Activated CD4-positive, alpha-beta T cell treated with anti-CD3 and anti-CD28 coated beads, Interleukin-2, amount 50 U/mL, for 4 hours (primary cell): ENCODE data around the gene EPHB1.
"Not testable (repeated sequence)": the region's sequence is repeated elsewhere in the genome, so short reads cannot be mapped to it uniquely, and the experiment has no call there.

Source experiments
- DNase-seq, 2 experiments: peaks; one replicate each; pipeline ENCODE4 v3.0.0-alpha.2; 2020

EPHB1 gene

DNA sequence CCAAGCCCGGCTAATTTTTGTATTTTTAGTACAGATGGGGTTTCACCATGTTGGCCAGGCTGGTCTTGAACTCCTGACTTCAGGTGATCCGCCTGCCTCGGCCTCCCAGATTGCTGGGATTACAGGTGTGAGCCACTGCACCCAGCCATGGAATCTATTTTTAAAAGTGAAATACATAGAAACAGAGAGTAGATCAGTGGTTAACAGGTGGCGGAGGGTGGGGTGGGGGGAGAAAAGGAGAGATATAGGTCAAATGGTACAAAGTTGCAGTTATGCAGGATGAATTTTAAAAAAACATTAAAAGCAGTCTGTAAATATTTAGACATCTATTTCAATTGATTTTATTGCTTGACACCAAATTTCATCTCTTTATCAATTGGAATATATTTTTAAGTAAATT is 6.8 kb upstream of the EPHB1 start:
- not testable (repeated sequence) for DNase-seq

DNA sequence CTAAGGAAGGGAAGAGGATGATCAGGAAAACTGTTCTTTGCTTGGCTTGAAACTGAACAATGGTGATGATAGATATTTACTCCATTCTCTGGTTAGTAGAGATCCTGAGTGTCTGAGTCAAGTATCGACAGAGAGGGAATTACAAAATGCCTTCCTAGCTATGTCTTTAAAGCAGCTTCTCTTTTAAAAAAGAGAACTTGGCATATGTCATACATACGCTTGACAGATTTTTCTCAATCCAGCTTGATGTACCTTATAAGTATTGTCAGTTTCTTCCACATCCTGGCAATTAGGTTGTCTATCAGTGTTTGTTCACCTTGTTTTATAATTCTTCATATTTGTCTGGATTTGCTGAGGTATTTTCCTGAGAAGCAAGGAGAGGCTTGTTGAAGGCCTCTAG is 5.0 kb upstream of the EPHB1 start:
- no peak for DNase-seq

- no peak for DNase-seq
Observed at GRCh38 chr3:134791992-134792391, 3.1 kb upstream of the EPHB1 start.

DNA sequence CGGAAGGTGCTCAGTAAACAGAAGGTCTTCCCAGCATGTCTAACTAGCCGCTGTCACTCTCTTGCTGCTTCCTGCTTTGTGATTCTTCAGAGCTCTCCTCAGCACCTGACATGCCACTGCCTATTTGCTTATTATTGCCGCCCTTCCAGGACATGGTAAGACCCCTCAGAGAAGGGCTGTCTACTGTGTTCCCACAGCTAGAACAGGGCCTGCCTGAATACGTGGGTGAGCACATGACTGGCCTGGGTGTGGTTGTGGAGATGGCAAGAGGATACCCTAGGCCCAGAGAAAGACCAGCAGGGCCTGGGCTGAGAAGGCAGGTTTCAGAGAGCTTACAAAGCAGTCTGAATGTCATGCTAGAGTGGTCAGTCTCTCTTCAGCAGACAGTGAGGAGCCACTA is 2.4 kb upstream of the EPHB1 start:
- no peak for DNase-seq

DNA sequence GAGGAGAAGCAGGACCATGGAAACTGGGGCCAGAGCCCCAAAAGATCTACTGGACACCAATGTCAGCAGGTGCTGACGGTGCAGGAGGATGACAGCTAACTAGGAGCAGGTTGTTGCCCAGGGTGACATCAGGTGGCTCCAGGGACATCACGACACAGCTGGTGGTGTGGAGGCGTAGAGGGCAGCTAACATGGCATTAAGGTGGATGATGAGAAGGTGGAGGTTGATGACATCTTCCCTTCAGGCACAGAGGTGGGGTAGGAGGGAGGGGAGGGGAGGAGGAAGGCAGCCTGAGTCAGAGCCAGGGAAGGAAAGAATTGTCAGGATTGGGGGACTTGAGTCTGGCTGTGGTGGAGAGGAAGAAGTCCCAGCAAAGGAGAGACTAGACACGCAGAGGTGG is 1.5 kb upstream of the EPHB1 start:
- DNase-seq, result no peak

DNA sequence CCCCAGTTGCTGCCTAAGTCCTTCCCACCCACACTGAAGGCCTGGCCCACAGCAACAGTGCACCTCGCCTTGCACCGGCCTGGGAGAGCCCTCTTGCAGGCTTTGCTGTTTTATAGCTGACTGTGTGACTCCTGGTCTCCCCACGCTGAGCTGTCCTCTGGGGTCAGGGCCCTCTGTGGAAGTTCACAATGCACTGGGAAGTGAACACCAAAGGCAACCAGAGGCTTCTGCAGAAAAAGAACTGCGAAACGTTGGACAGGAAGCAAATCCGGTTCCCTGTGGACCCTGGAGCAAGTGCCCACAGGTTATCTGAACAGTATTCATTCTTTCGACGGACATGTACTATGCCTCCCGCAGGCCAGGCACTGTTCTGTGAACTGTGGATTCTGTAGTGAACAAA is 737 bp upstream of the EPHB1 start:
- no peak for DNase-seq

- no peak for DNase-seq
Observed at GRCh38 chr3:134795746-134796280, 753 bp downstream of the EPHB1 start.

- no peak for DNase-seq
Observed at GRCh38 chr3:134796281-134797056, 1.4 kb downstream of the EPHB1 start.

DNA sequence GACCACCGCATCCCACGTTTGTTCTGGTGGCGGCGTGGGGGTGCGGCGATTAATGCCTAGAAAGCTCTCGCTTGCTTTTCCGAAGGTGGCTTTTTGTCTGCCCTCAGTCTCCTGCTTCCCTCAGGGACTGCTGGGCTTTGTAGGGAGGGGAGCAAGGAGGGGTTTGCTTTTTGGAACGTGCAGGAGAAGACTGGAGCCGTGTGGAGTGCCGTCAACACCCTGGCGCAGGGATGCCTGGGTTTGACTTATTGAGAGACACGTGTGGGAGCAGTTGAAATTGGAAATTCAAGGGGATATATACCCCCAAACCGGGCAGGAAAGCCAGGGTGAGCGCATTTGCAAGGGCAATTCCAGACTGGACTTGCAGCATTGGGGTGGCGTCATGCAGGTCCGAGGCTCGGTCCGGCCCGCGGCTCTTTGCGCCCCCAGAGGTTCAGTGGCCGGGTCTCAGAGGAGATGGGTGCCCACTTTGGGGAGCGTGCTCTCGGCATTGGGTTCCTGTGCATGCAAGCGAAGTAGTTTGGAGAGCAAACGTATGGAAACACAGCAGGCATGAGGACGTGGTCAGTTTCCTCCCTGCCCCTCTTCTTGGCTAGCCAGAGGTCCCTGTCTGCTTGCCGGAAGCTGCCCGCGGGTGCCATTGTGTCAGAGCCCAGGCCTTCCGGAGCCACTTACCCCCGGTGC is 2.1 kb downstream of the EPHB1 start:
- DNase-seq, result no peak

DNA sequence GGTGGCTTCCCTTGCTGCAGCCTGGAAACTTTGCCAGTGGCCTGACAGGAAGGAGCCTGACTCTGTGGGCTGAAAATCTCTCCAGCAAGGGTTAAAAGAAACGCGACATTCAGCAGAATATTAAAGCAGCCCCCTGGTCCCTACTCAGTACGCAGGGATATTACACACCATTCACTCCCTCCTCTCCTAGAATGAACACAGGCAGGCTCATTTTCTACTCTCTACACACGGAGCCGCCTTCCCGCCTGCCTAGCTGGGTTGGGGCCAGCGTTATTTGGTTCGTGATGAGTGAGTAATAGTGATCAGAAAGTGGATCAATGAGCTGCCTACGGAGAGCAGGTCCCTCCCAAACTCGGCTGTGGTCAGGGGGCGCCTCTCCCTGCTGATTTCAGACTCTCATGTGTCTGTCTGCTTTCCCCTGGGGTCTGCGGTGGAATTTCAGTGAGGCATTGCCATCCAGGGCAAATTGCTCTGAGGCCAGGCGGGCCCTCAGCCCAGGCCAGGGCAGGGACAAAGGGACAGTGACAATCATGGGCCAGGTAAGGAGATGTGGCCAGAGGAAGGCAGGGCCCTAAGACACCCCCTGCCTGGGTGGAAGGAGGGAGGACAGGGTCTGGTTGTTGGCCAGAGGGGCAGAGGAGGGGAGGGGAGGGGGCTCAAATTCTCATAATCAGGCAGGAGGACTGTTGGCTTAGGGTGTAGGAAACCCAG is 2.8 kb downstream of the EPHB1 start:
- no peak for DNase-seq

GRCh38 chr3:134798681-134799311 is 3.7 kb downstream of the EPHB1 start:
- no peak for DNase-seq

GRCh38 chr3:134799393-134799792 is 4.3 kb downstream of the EPHB1 start:
- no peak for DNase-seq

DNA sequence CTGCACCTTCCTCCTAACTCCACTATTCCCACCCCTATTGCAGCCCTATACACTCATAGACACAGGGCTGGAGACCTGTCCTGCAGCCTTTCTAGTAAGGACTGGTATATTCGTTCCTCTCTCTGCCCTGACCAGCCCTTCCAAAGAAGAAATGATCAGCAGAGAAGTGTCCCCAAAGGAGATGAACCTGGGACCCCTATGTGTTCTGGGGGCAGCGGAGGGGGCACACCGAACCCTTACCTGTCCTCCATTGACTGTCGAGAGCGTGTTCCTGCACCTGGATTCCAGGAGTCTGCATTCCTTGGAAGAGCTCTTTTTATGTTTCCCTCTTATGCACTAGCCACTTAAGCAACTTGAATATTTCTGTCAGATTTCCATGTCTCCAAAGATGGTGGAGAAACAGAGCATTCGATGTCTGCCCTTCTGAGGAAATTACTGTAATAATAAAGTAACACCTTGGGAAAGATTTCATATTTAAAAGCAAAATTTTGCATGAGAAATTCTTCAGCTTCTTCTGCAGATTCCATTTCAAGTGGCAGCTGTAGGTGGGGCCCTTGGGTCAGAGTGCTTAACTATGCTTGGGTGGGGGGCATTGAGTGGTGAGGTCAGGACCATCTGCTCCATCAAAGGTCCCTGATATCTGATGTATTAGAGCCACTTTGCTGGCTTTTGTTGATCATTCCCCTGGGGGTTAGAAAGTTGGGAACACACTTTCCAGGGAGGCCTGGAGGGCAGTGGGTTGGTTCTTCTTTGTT is 6.3 kb downstream of the EPHB1 start:
- DNase-seq, result no peak

- no peak for DNase-seq
Observed at GRCh38 chr3:134802428-134803050, 7.5 kb downstream of the EPHB1 start.

DNA sequence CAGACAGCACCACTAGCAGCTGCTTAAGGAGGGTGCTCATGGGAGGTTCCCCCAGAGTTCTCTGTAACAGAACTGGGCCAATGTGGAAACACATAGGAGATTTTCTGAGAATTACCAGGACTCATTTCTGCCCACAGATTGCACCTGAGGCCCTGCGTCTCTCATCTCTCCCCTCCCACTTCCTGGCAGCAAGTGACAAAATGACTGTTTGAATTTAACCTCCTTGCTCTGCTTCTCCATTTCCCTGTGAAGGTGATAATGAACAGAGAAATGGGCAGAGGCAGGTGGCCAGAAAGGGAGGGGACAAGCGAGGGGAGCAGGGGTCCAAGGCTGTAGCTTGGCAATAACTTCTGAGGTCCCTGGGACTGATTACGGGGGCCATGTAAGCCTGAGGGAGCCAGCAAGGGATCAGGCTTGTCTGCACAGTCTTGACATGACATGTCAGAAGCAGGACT is 8.0 kb downstream of the EPHB1 start:
- no peak for DNase-seq

GRCh38 chr3:134803652-134804051 is 8.6 kb downstream of the EPHB1 start:
- DNase-seq, result no peak

- no peak for DNase-seq
Observed at GRCh38 chr3:134804508-134805480, 9.7 kb downstream of the EPHB1 start.

GRCh38 chr3:134807189-134807588 is 12.1 kb downstream of the EPHB1 start:
- no peak for DNase-seq

- no peak for DNase-seq
Observed at GRCh38 chr3:134808835-134809234, 13.8 kb downstream of the EPHB1 start.

- no peak for DNase-seq
Observed at GRCh38 chr3:134809427-134810051, 14.5 kb downstream of the EPHB1 start.
